SKM-1 (cell line): Measurements from ENCODE around the gene CPLANE1.
"Not testable (repeated sequence)": the region's sequence is repeated elsewhere in the genome, so short reads cannot be mapped to it uniquely, and the experiment has no call there.

ENCODE experiments used
- DNase-seq: peaks from one replicate; lab custom pipeline; 2025; ENCODE audit not compliant: unreplicated experiment; lab: John Stamatoyannopoulos, UW

CPLANE1 gene

GRCh38 chr5:37248970-37249814, at the start of gene CPLANE1:
CPLANE1 (minus strand) TSS chr5:37249376; CDS start chr5:37247698, 1,678 bp downstream.
- peak; percentile 51 for DNase-seq

GRCh38 chr5:37296313-37296712, 47.1 kb upstream of the CPLANE1 start:
- not testable (repeated sequence) for DNase-seq

DNA sequence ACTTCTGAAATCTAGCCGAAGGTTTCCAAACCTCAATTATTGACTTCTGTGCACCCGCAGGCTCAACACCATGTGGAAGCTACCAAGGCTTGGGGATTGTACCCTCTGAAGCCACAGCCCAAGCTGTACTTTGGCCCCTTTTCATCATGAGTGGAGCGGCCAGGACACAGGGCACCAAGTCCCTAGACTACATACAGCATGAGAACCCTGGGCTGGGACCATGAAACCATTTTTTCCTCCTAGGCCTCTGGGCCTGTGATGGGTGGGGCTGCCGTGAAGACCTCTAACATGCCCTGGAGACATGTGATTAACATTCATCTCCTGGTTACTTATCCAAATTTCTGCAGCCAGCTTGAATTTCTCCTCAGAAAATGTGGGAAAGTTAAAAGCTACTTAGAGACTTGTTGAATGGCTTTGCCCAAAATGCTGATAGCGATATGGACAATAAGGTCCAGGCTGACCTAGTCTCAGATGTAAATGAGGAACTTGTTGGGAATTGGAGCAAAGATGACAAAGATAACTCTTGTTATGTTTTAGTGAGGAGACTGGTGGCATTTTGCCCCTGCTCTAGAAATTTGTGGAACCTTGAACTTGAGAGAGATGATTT, 34.1 kb upstream of the CPLANE1 start:
- DNase-seq = no peak

DNA sequence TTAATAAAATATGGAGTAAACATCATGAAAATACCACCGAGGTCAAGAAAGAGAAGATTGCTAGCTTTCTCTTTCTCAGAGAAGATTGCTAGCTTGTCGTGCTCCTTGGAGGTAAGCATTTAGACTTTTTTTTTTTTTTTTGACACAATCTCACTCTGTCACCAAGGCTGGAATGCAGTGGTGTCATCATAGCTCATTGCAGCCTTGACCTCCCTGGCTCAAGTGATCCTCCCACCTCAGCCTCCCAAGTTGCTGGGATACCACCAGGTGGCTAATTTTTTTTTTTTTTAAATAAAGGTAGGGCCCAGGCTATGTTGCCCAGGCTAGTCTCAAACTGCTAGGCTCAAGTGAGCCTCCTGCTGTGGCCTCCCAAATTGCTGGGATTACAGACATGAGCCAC, 26.3 kb upstream of the CPLANE1 start:
- no peak for DNase-seq

- no peak for DNase-seq
Measured at GRCh38 chr5:37272511-37272910, 23.3 kb upstream of the CPLANE1 start.

GRCh38 chr5:37268100-37268499, 18.9 kb upstream of the CPLANE1 start:
- DNase-seq = not testable (repeated sequence)

- DNase-seq = no peak
Measured at GRCh38 chr5:37255774-37256358, 6.7 kb upstream of the CPLANE1 start.

- no peak for DNase-seq
Measured at GRCh38 chr5:37254581-37254980, 5.4 kb upstream of the CPLANE1 start.

DNA sequence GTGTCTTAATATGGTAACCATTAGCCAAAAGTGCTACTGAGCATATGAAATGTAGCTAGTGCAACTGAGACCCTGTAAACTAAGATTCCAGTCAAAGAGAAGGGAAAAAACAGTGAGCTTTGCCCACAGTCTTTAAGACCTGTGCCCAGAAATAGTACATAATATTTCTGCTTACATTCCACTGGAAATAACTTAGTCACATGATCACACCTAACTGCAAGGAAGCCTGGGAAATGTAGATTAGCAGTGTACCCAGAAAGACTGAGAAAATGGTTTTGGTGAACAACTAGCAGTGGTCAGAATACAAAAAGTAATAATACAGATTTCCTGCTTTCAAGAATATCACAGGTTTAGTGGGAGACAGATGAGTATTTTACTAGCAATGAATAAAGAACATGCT, 2.5 kb upstream of the CPLANE1 start:
- no peak for DNase-seq

DNA sequence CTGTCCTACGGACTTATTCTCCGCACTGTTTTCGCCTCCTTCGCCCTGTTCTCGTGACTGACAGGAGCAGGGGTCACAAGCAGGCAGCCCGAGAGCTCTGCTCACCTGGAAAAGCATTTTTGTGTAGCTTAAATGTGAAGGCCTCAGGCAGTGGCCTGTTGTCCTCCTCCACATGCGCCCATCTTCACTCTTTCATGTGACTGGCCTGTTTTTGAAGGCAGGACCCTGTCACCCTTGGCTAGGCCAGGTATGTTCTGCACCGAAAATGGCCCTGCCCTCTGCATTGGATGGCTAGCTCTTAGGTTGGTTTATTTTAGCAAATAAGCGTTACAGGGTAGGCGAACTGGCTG, 614 bp upstream of the CPLANE1 start:
- DNase-seq = no peak

GRCh38 chr5:37248421-37248969, 681 bp downstream of the CPLANE1 start:
- DNase-seq = no peak

- DNase-seq = no peak
Measured at GRCh38 chr5:37247496-37247895, 1.7 kb downstream of the CPLANE1 start.

- no peak for DNase-seq
Measured at GRCh38 chr5:37247036-37247435, 2.1 kb downstream of the CPLANE1 start.

DNA sequence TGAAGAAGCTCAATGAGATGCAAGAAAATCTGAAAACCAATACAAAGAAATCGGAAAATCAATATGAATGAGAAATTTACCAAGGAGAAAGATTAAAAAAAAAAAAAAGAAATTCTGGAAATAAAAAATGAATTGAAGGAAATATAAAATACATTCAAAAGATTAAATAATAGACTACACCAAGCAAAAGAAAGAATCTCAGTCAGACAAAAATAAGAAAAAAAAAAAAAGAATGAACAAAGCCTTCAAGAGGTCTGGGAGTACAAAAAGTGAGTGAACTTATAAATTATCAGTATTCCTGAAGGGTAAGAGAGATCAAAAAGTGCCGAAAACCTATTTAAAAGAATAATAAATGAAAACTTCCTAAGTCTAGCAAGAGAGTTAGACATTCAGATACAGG, 14.9 kb downstream of the CPLANE1 start:
- DNase-seq = no peak

DNA sequence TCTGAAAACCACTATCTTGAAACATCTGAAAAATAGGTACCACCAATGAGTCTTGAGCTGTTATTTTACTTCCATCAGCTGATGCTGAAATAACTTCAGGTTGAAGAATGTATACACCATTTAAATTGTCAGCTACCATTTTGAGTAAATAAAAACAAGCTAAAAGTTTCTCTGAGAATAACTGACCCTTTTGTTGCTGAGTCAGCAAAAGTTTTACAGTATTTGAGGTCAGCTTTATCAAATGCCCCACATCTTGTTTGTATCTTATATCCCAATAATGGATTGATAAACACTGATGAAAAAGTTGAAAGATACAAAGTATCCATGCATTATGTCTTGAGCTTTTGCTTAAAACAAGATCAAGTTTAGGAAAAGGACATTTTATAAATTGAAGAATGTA, 22.8 kb downstream of the CPLANE1 start:
- no peak for DNase-seq

DNA sequence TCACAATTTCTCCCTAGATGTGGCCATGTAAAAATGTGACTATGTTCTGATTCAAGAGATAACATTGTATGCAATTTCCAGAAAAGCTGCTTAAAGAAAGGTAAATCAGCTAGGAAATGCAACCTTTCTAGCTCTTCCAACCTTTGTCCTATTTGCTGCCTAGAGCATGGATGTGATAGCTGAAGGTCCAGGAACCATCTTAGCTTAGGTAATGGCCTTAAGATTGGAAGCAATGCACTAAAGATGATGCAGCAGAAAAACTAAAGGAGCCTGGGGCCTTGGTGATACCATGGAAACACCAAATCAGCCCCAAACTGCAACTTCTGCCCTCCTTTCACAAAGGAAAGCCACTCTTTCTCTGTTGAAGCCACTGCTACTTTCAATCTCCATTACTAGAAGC, 27.0 kb downstream of the CPLANE1 start:
- no peak for DNase-seq

GRCh38 chr5:37220426-37220825, 28.8 kb downstream of the CPLANE1 start:
- not testable (repeated sequence) for DNase-seq

GRCh38 chr5:37219384-37219783, 29.8 kb downstream of the CPLANE1 start:
- not testable (repeated sequence) for DNase-seq

- no peak for DNase-seq
Measured at GRCh38 chr5:37217976-37218375, 31.2 kb downstream of the CPLANE1 start.

- no peak for DNase-seq
Measured at GRCh38 chr5:37214550-37214949, 34.6 kb downstream of the CPLANE1 start.

DNA sequence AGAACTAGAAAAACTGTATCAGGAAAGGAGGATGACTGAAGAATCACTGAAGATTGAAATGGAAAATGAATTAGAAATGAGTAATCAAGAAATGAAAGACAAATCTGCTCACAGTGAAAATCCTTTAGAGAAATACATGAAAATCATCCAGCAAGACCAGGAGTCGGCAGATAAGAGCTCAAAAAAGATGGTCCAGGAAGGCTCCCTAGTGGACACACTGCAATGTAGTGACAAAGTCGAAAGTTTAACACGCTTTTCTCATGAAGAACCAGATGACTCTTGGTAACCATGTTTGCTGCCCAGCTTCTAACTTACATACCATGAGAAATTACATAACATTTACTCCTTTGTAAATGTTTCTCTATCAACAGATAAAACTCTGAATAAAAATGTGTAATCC, 37.1 kb downstream of the CPLANE1 start:
- no peak for DNase-seq

- DNase-seq = no peak
Measured at GRCh38 chr5:37211661-37212060, 37.5 kb downstream of the CPLANE1 start.
